ENCODE data around the gene BRS3. TPM values are rescaled to one million over a fixed set of nuclear protein-coding genes. Genes with fewer than 3 reads are reported as not detected.

The BRS3 gene
- total and polyA plus RNA-seq, 5 experiments from 2014 or later, result not detected

- Mint-ChIP-seq H3K9me3 (no peaks in the 10 kb centered on the region), H3K4me1 (peaks cover 10 to 44% (median 42%) of the 10 kb centered on the region in 4 donors), H3K27ac (peak overlapping the region in 4 of 10 donors; percentile 13 to 86 (median 44)), H3K4me3 (no peak overlapping the region), H3K36me3 (no peaks in the 10 kb centered on the region), H3K27me3 (no peaks in the 10 kb centered on the region)
- no peak for ATAC-seq
- POLR2A ChIA-PET, result no interaction called here
- no peak for DNase-seq
Observed at GRCh38 chrX:136541294-136541693, 53.5 kb downstream of the BRS3 start.

GRCh38 chrX:136542281-136542680 lies 54.5 kb downstream of the BRS3 start:
- Mint-ChIP-seq H3K9me3 (no peaks in the 10 kb centered on the region), H3K4me3 (peak overlapping the region in 8 of 10 donors; percentile 7 to 70 (median 40)), H3K27me3 (no peaks in the 10 kb centered on the region), H3K27ac (peak overlapping the region; percentile 46 to 94 (median 78)), H3K36me3 (no peaks in the 10 kb centered on the region), H3K4me1 (peaks cover 10 to 54% (median 50%) of the 10 kb centered on the region in 4 donors)
- peak in 4 of 10 donors; percentile 18 to 55 (median 40) for DNase-seq
- POLR2A ChIA-PET, result interaction anchor here (1.4 kb wide), 1 partner anchor 42 kb away, joined by 3 read pairs; no protein-coding TSS in a partner anchor
- peak; percentile 76 to 79 for ATAC-seq

Other genes starting within 250 kb of the BRS3 start
- gene MAP7D3, start 236.5 kb upstream of the BRS3 start, total RNA-seq, result 1 to 10 TPM; 7.7 to 8.3 TPM
- 1 to 10 TPM; 3.5 to 5.6 (median 4.2) TPM for gene MAP7D3, start 236.5 kb upstream of the BRS3 start, polyA plus RNA-seq
- gene ADGRG4, start 187.0 kb upstream of the BRS3 start, total RNA-seq, result not detected
- not detected for gene ADGRG4, start 187.0 kb upstream of the BRS3 start, polyA plus RNA-seq
- 10 to 100 TPM; 29.8 to 30.1 TPM for gene HTATSF1, start 9.6 kb downstream of the BRS3 start, total RNA-seq
- 10 to 100 TPM; 40.0 to 67.9 (median 63.8) TPM for gene HTATSF1, start 9.6 kb downstream of the BRS3 start, polyA plus RNA-seq
- gene VGLL1, start 44.3 kb downstream of the BRS3 start, total RNA-seq, result not detected
- gene VGLL1, start 44.3 kb downstream of the BRS3 start, polyA plus RNA-seq, result not detected
- gene CD40LG, start 160.2 kb downstream of the BRS3 start, total RNA-seq, result under 1 TPM in 1 of 2 experiments, not detected in 1; 0.19 TPM
- under 1 TPM; 0.10 to 0.22 (median 0.17) TPM for gene CD40LG, start 160.2 kb downstream of the BRS3 start, polyA plus RNA-seq